HEK293T (cell line): ENCODE data around the gene SLC6A17.

ENCODE experiments used
- BHLHE40 ChIP-seq: fragments of 450-650 bp; IDR thresholded peaks from 2 replicates; pipeline ENCODE4 v1.6.1; 2016; ENCODE audit warnings: mild to moderate bottlenecking, moderate library complexity, borderline replicate concordance
- FOXM1 ChIP-seq: fragments of 450-650 bp; IDR thresholded peaks from 2 replicates; pipeline ENCODE4 v1.6.1; 2017; ENCODE audit warnings: mild to moderate bottlenecking, borderline replicate concordance
- HDGF ChIP-seq: fragments of 450-650 bp; IDR thresholded peaks from 2 replicates; pipeline ENCODE4 v1.6.1; 2017; ENCODE audit warnings: antibody characterized with exemption, borderline replicate concordance
- SUZ12 ChIP-seq: fragments of 450-650 bp; IDR thresholded peaks from 2 replicates; pipeline ENCODE4 v1.6.1; 2016; ENCODE audit warnings: mild to moderate bottlenecking
- ZNF384 ChIP-seq: fragments of 450-650 bp; IDR thresholded peaks from 2 replicates; pipeline ENCODE4 v1.6.1; 2016

- TF ChIP-seq SUZ12 (no peak), BHLHE40 (no peak), FOXM1 (no peak), HDGF (no peak), ZNF384 (no peak)
These were observed 70.8 kb downstream of the SLC6A17 start for GRCh38 chr1:110221119-110221518.
